HEK293 (cell line): ENCODE results near the gene PFKL.
"Not testable (repeated sequence)": the region's sequence is repeated elsewhere in the genome, so short reads cannot be mapped to it uniquely, and the experiment has no call there.

ENCODE experiments used
- CTCF ChIA-PET: fragments of 350-600 bp; formaldehyde crosslinking; extraction: SDS; loops from one replicate; lab custom pipeline; 2021; ENCODE audit warnings: antibody characterized with exemption; lab: Yijun Ruan, JAX
- POLR2A ChIA-PET: fragments of 300-600 bp; formaldehyde crosslinking; extraction: SDS; loops from one replicate; lab custom pipeline; 2020; ENCODE audit warnings: antibody characterized with exemption, inconsistent platforms; lab: Yijun Ruan, JAX
- H3K27ac ChIP-seq: fragments of 200-500 bp; sonication (Bioruptor generic); 2 replicates; pipeline ENCODE4 v1.5.1; 2014; ENCODE audit warnings: low read depth, low read length, control low read depth, inconsistent platforms; ENCODE audit errors: extremely low read depth
- H3K36me3 ChIP-seq, 2 experiments: fragments of 200-500 bp in 1 of 2; sonication (Bioruptor generic) in 1 of 2; 1 replicate in 1 of 2; 2 replicates in 1 of 2; pipeline ENCODE4 v1.5.1; 2014 to 2017; ENCODE audit warnings: inconsistent platforms in 2 of 2, low read length in 2 of 2; ENCODE audit not compliant: control insufficient read depth in 2 of 2, insufficient read depth in 1 of 2
- H3K4me1 ChIP-seq: fragments of 200-500 bp; sonication (Bioruptor generic); 2 replicates; pipeline ENCODE4 v1.5.1; 2014; ENCODE audit warnings: mild to moderate bottlenecking, low read length, inconsistent platforms; ENCODE audit not compliant: control insufficient read depth, insufficient read depth
- H3K4me3 ChIP-seq: 2 replicates; pipeline ENCODE4 v1.5.1; 2011; ENCODE audit warnings: low read depth, mild to moderate bottlenecking, control low read depth, low read length, moderate library complexity
- H3K9me3 ChIP-seq: fragments of 200-500 bp; sonication (Bioruptor generic); 2 replicates; pipeline ENCODE4 v1.5.1; 2014; ENCODE audit warnings: low read depth, low read length, inconsistent platforms; ENCODE audit not compliant: control insufficient read depth, insufficient read depth
- HOXC10 ChIP-seq: sonication (generic); formaldehyde crosslinking; IDR thresholded peaks from 2 replicates; pipeline ENCODE4 v1.8.1; 2023; ENCODE audit warnings: mild to moderate bottlenecking, missing genetic modification reagents
- HOXD13 ChIP-seq: sonication (generic); formaldehyde crosslinking; IDR thresholded peaks from 2 replicates; pipeline ENCODE4 v1.8.0; 2022; ENCODE audit warnings: missing genetic modification reagents, borderline replicate concordance
- KLF1 ChIP-seq: fragments of 450-650 bp; formaldehyde crosslinking; IDR thresholded peaks from 2 replicates; pipeline ENCODE4 v1.5.1; 2016; ENCODE audit warnings: missing biosample characterization, missing genetic modification characterization
- KLF17 ChIP-seq: fragments of 450-650 bp; formaldehyde crosslinking; IDR thresholded peaks from 2 replicates; pipeline ENCODE4 v1.5.1; 2016; ENCODE audit warnings: missing biosample characterization, missing genetic modification characterization
- ZFP37 ChIP-seq: fragments of 450-650 bp; formaldehyde crosslinking; IDR thresholded peaks from 2 replicates; pipeline ENCODE4 v1.5.1; 2016; ENCODE audit warnings: missing biosample characterization, missing genetic modification characterization
- ZNF184 ChIP-seq: fragments of 450-650 bp; IDR thresholded peaks from 2 replicates; pipeline ENCODE4 v1.5.1; 2018; ENCODE audit warnings: missing biosample characterization, mild to moderate bottlenecking, missing genetic modification characterization
- ZNF24 ChIP-seq: fragments of 450-650 bp; formaldehyde crosslinking; IDR thresholded peaks from 2 replicates; pipeline ENCODE4 v1.5.1; 2016; ENCODE audit warnings: missing biosample characterization, missing genetic modification characterization
- ZNF324 ChIP-seq: fragments of 450-650 bp; formaldehyde crosslinking; IDR thresholded peaks from 2 replicates; pipeline ENCODE4 v1.5.1; 2016; ENCODE audit warnings: missing biosample characterization, missing genetic modification characterization
- ZNF404 ChIP-seq: fragments of 450-650 bp; formaldehyde crosslinking; IDR thresholded peaks from 2 replicates; pipeline ENCODE4 v1.5.1; 2017; ENCODE audit warnings: missing biosample characterization, missing genetic modification characterization
- ZNF449 ChIP-seq: fragments of 450-650 bp; formaldehyde crosslinking; IDR thresholded peaks from 2 replicates; pipeline ENCODE4 v1.5.1; 2017; ENCODE audit warnings: missing biosample characterization, mild to moderate bottlenecking, missing genetic modification characterization, moderate library complexity
- ZNF473 ChIP-seq: fragments of 450-650 bp; formaldehyde crosslinking; IDR thresholded peaks from 2 replicates; pipeline ENCODE4 v1.5.1; 2017; ENCODE audit warnings: missing biosample characterization, missing genetic modification characterization
- ZNF549 ChIP-seq: fragments of 450-650 bp; IDR thresholded peaks from 2 replicates; pipeline ENCODE4 v1.5.1; 2018; ENCODE audit warnings: missing biosample characterization, missing genetic modification characterization, mild to moderate bottlenecking, inconsistent platforms, moderate library complexity
- ZNF571 ChIP-seq: fragments of 450-650 bp; formaldehyde crosslinking; IDR thresholded peaks from 2 replicates; pipeline ENCODE4 v1.5.0; 2017; ENCODE audit warnings: missing biosample characterization, missing genetic modification characterization
- ZNF585B ChIP-seq: fragments of 450-650 bp; formaldehyde crosslinking; IDR thresholded peaks from 2 replicates; pipeline ENCODE4 v1.5.1; 2016; ENCODE audit warnings: missing biosample characterization, missing genetic modification characterization
- ZNF600 ChIP-seq: fragments of 450-650 bp; formaldehyde crosslinking; IDR thresholded peaks from 2 replicates; pipeline ENCODE4 v1.5.1; 2016; ENCODE audit warnings: missing biosample characterization, missing genetic modification characterization
- ZNF629 ChIP-seq: fragments of 450-650 bp; formaldehyde crosslinking; IDR thresholded peaks from 2 replicates; pipeline ENCODE4 v1.5.1; 2017; ENCODE audit warnings: missing biosample characterization, missing genetic modification characterization
- ZNF692 ChIP-seq: fragments of 450-650 bp; formaldehyde crosslinking; IDR thresholded peaks from 2 replicates; pipeline ENCODE4 v1.5.1; 2016; ENCODE audit warnings: missing biosample characterization, missing genetic modification characterization
- ZNF830 ChIP-seq: fragments of 450-650 bp; IDR thresholded peaks from 2 replicates; pipeline ENCODE4 v1.5.0; 2018; ENCODE audit warnings: missing biosample characterization, missing genetic modification characterization, low read depth, mild to moderate bottlenecking, moderate library complexity
- ZNF837 ChIP-seq: fragments of 450-650 bp; formaldehyde crosslinking; IDR thresholded peaks from 2 replicates; pipeline ENCODE4 v1.5.1; 2016; ENCODE audit warnings: missing biosample characterization, missing genetic modification characterization
- TF ChIP-seq, protein P1 (sequence below): fragments of 450-650 bp; formaldehyde crosslinking; IDR thresholded peaks from 2 replicates; pipeline ENCODE4 v1.5.1; 2017; ENCODE audit warnings: missing biosample characterization, missing genetic modification characterization
- TF ChIP-seq, protein P2 (sequence below): fragments of 450-650 bp; formaldehyde crosslinking; IDR thresholded peaks from 2 replicates; pipeline ENCODE4 v1.5.1; 2016; ENCODE audit warnings: missing biosample characterization, missing genetic modification characterization

Gene PFKL

GRCh38 chr21:44282370-44282769, 17.5 kb upstream of the PFKL start (continued):
- no peak for TF ChIP-seq ZNF449 (tag by site-specific recombination)

- H3K4me3 ChIP-seq, H3K4me1 ChIP-seq, H3K36me3 ChIP-seq, H3K27ac ChIP-seq, H3K9me3 ChIP-seq, POLR2A ChIA-PET: not testable (repeated sequence)
- CTCF ChIA-PET, result interaction anchor here (0.7 kb wide), 1 partner anchor 10 kb away, joined by 3 read pairs; no protein-coding TSS in a partner anchor
- TF ChIP-seq KLF17 (tag by site-specific recombination), result peak; percentile 90
- TF ChIP-seq KLF1, result peak; percentile 38; the same call in 1 of the 2 replicates
Measured at GRCh38 chr21:44283211-44283785, 16.6 kb upstream of the PFKL start.

GRCh38 chr21:44283948-44284347, 15.9 kb upstream of the PFKL start:
- Histone ChIP-seq H3K4me3 (no peak overlapping the region), H3K27ac (no peak overlapping the region), H3K36me3 (no peaks in the 10 kb centered on the region), H3K4me1 (no peaks in the 10 kb centered on the region), H3K9me3 (no peaks in the 10 kb centered on the region)
- ChIA-PET CTCF (interaction anchor here (0.7 kb wide), 1 partner anchor 9 kb away, joined by 3 read pairs; no protein-coding TSS in a partner anchor), POLR2A (no interaction called here)
- no peak for TF ChIP-seq ZNF692 (tag by site-specific recombination)
- TF ChIP-seq ZNF473, result no peak
- no peak for TF ChIP-seq ZNF571 (tag by site-specific recombination)
- no peak for TF ChIP-seq ZFP37
- TF ChIP-seq ZNF830 (tag by site-specific recombination), result no peak
- no peak for TF ChIP-seq ZNF585B (tag by site-specific recombination)
- TF ChIP-seq ZNF549, result no peak
- TF ChIP-seq ZNF404, result no peak
- no peak for TF ChIP-seq ZNF324 (tag by site-specific recombination)
- no peak for TF ChIP-seq ZNF629 (tag by site-specific recombination)
- TF ChIP-seq HOXC10 (CRISPR knock-in tag), result no peak

GRCh38 chr21:44285138-44285992, 14.5 kb upstream of the PFKL start, which contains the start of gene AIRE:
TSS of gene AIRE (plus strand) at chr21:44285876. CDS start at chr21:44286007, 131 bp downstream.
- Histone ChIP-seq H3K9me3 (no peaks in the 10 kb centered on the region), H3K27ac (no peak within 1 kb of the TSS), H3K4me3 (no peak within 1 kb of the TSS), H3K4me1 (no peaks in the 10 kb centered on the region), H3K36me3 (no peaks in the 10 kb centered on the region)
- POLR2A ChIA-PET, result no interaction called here
- TF ChIP-seq, protein P1, sequence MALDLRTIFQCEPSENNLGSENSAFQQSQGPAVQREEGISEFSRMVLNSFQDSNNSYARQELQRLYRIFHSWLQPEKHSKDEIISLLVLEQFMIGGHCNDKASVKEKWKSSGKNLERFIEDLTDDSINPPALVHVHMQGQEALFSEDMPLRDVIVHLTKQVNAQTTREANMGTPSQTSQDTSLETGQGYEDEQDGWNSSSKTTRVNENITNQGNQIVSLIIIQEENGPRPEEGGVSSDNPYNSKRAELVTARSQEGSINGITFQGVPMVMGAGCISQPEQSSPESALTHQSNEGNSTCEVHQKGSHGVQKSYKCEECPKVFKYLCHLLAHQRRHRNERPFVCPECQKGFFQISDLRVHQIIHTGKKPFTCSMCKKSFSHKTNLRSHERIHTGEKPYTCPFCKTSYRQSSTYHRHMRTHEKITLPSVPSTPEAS (tag by site-specific recombination), result no peak
- TF ChIP-seq ZNF600 (tag by site-specific recombination) (peak; percentile 46), ZNF184 (tag by site-specific recombination) (no peak), HOXD13 (no peak), ZNF24 (no peak), ZNF837 (tag by site-specific recombination) (no peak)
- TF ChIP-seq, protein P2, sequence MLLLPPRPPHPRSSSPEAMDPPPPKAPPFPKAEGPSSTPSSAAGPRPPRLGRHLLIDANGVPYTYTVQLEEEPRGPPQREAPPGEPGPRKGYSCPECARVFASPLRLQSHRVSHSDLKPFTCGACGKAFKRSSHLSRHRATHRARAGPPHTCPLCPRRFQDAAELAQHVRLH, result no peak
- CTCF ChIA-PET, result no interaction called here
